Heart right ventricle (tissue), 16 donors: ENCODE measurements around the gene DNER. TPM values are rescaled to one million over a fixed set of nuclear protein-coding genes. Genes with fewer than 3 reads are reported as not detected.

Source experiments
- ATAC-seq, 8 donors: fragments of 200-7000 bp; cut with Tn5 transposase; one replicate each; pipeline ENCODE4 v1.9.1; 2020; ENCODE audit warnings: mild to moderate bottlenecking in 8 of 8, moderate library complexity in 8 of 8, moderate number of reproducible peaks in 1 of 8
- DNase-seq, 2 donors: peaks; one replicate each; pipeline ENCODE4 v3.0.0-alpha.2; 2020
- H3K27ac ChIP-seq, 10 donors: fragments of 200-600 bp; sonication (generic) in 2 of 10; one replicate each; pipeline versions ENCODE4 v1.5.0 to v1.8.0; 2020 to 2022; ENCODE audit warnings: mild to moderate bottlenecking in 3 of 10
- H3K27me3 ChIP-seq, 7 donors: fragments of 200-600 bp; one replicate each; pipeline ENCODE4 v1.8.0; 2021 to 2022; ENCODE audit warnings: mild to moderate bottlenecking in 2 of 7
- H3K36me3 ChIP-seq, 9 donors: fragments of 200-600 bp; sonication (generic) in 1 of 9; one replicate each; pipeline versions ENCODE4 v1.5.0 to v1.8.0; 2020 to 2022; ENCODE audit warnings: mild to moderate bottlenecking in 2 of 9
- H3K4me1 ChIP-seq, 9 donors: fragments of 200-600 bp; sonication (generic) in 1 of 9; one replicate each; pipeline versions ENCODE4 v1.5.0 to v1.8.0; 2020 to 2022; ENCODE audit warnings: mild to moderate bottlenecking in 4 of 9
- H3K4me3 ChIP-seq, 10 donors: fragments of 200-600 bp; sonication (generic) in 2 of 10; one replicate each; pipeline versions ENCODE4 v1.5.0 to v1.8.0; 2020 to 2022; ENCODE audit warnings: mild to moderate bottlenecking in 7 of 10, moderate library complexity in 2 of 10
- H3K9me3 ChIP-seq, 11 donors: fragments of 200-600 bp in 10 of 11; sonication (generic) in 2 of 11; one replicate each; pipeline versions ENCODE4 v1.5.0 to v1.8.0; 2013 to 2022; ENCODE audit warnings: mild to moderate bottlenecking in 2 of 11, control low read depth in 1 of 11, moderate library complexity in 1 of 11
- WGBS, 2 donors: extraction: QIAGEN DNeasy Blood & Tissue Kit; methylation state at CpG; one replicate each; pipeline ENCODE4 v1.1.7; 2013; ENCODE audit warnings: inconsistent platforms in 1 of 2; 5-methylcytosine and 5-hydroxymethylcytosine counted together
- intact Hi-C, 10 donors: fragments of 100-400 bp; cut with DNase I; formaldehyde crosslinking; loops; one replicate each; pipeline versions ENCODE4 v1.11.1 to v1.14.2; 2022
- polyA plus RNA-seq, 2 donors: library from polyadenylated mRNA; stranded (reverse); fragments of 200-250 nt; gene quantifications; one replicate each; pipeline ENCODE4 v1.2.3, GENCODE V29; 2013
- total RNA-seq, 10 donors: library from RNA; stranded (reverse); fragmentation: NEBNext Ultra II Directional in 3 of 10; extraction: Animal tissue kit (Norgen Biotek cat#: 25700) in 3 of 10; gene quantifications; one replicate each; pipeline versions ENCODE4 v1.2.1 to v1.2.4, GENCODE V29; 2021 to 2023
- TF ChIP-seq, protein P1 (sequence below), 9 donors: fragments of 200-600 bp; sonication (generic) in 2 of 9; IDR thresholded peaks; one replicate each; pipeline versions ENCODE4 v1.5.0 to v1.8.0; 2021 to 2022; ENCODE audit warnings: antibody characterized with exemption in 9 of 9, mild to moderate bottlenecking in 5 of 9, moderate library complexity in 1 of 9
- donor health status: Arrhythmogenic right ventricular cardiomyopathy.
- donor health status: ischemic (EF 13 %, LVEDD 7.1; RV severe dilation, severe dysfunction).
- donor health status: healthy with polysubstance abuse.
- donor health status: DM: no; HTN: yes; CAD: no.
- donor health status: DM: no; HTN: no; CAD: no.
- donor health status: ischemic (EF 25% LVEDD 6.9; RV normal size, moderate dysfunction).
- donor health status: ischemic (EF 25% LVEDD 5.7; RV mildly dilated, moderate dysfunction).
- donor health status: healthy.
- donor health status: DM: yes; HTN: yes; CAD: no.
- donor health status: Ischemic cardiomyopathy.
- donor health status: ischemic (EF 35%, LVEDD 5.7; RV mildly dilated, moderate dysfunction).
- donor health status: nonischemic (EF 11% LVEDD 7.7; RV severe dilation, severe dysfunction).
- donor health status: DM: yes; HTN: yes; CAD: no.
- donor health status: PGD.
- donor health status: ischemic (EF 29% LVEDD 5.4; RV normal size, mild dysfunction).
- donor health status: nonischemic (EF 23%, LVEDD 6.1; RV moderate dilation, normal function).

The DNER gene
- total and polyA plus RNA-seq, 12 donors: 0.13 to 1.8 (median 0.69) TPM; not detected in 2

DNA sequence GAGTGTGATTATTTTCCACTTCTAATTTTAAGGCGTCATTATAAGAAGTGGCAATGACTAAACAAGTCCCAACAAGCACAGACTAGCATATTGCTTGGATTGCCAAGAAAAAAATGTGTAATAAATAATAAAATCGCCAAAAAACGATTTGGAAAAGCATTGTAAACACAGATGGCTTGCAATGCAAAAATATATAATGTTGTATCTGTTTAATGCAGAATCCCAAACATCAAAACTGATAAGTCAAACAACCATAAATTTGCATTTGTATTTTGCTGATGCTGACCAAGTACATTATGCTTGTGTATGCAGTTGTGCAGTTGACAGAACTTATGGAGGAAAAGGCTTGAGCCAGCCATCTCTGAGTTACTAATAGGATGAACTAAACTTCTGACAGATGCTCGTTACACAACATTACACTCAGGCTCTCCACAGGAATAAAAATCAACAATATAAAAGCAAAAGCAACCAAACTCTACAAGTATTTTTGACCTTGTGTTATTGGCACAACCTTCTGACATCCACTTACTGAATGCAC is 68.1 kb downstream of the DNER start:
- no peak overlapping the region for H3K4me3 ChIP-seq
- no peak for ATAC-seq
- peaks cover 0 to 14% (median 4%) of the 10 kb centered on the region in 7 donors for H3K27me3 ChIP-seq
- no peak overlapping the region for H3K27ac ChIP-seq
- no peaks in the 10 kb centered on the region for H3K4me1 ChIP-seq
- intact Hi-C loops: no loop called here
- no peak for DNase-seq
- no peaks in the 10 kb centered on the region for H3K36me3 ChIP-seq
- TF ChIP-seq, protein P1, sequence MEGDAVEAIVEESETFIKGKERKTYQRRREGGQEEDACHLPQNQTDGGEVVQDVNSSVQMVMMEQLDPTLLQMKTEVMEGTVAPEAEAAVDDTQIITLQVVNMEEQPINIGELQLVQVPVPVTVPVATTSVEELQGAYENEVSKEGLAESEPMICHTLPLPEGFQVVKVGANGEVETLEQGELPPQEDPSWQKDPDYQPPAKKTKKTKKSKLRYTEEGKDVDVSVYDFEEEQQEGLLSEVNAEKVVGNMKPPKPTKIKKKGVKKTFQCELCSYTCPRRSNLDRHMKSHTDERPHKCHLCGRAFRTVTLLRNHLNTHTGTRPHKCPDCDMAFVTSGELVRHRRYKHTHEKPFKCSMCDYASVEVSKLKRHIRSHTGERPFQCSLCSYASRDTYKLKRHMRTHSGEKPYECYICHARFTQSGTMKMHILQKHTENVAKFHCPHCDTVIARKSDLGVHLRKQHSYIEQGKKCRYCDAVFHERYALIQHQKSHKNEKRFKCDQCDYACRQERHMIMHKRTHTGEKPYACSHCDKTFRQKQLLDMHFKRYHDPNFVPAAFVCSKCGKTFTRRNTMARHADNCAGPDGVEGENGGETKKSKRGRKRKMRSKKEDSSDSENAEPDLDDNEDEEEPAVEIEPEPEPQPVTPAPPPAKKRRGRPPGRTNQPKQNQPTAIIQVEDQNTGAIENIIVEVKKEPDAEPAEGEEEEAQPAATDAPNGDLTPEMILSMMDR (IDR thresholded peaks at IDR 0.05): no peak
- no peaks in the 10 kb centered on the region for H3K9me3 ChIP-seq
- 73 to 77% methylated on average over 4 of the region's 4 CpGs for WGBS, 2 donors

DNA sequence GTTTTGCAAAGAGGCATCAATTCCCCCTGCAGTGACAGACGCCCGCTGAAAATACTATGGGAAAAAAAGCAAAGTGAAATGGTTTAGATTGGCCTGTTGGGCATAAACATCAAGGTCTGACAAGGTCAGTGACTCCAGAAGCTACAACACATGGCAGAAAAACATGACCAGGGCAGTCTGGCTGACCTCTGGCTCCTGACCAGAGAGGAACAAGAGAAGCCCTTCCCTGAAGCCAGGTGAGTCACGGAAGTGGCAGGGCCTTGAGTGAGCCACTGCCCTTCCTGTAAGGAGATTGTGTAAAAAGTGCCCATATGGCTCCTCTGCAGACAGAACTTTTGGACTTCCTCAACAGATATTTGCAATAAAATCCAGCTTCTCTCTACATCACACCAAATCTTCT is 72.0 kb downstream of the DNER start:
- no peak overlapping the region for H3K4me3 ChIP-seq
- no peaks in the 10 kb centered on the region for H3K4me1 ChIP-seq
- peaks cover 0 to 6% (median 0%) of the 10 kb centered on the region in 7 donors for H3K27me3 ChIP-seq
- no peak overlapping the region for H3K27ac ChIP-seq
- no peaks in the 10 kb centered on the region for H3K36me3 ChIP-seq
- no peaks in the 10 kb centered on the region for H3K9me3 ChIP-seq
- 81 to 85% methylated on average over 3 of the region's 3 CpGs for WGBS, 2 donors
- DNase-seq: no peak
- TF ChIP-seq, protein P1 (IDR thresholded peaks at IDR 0.05): no peak
- no peak for ATAC-seq
- intact Hi-C loops: no loop called here

DNA sequence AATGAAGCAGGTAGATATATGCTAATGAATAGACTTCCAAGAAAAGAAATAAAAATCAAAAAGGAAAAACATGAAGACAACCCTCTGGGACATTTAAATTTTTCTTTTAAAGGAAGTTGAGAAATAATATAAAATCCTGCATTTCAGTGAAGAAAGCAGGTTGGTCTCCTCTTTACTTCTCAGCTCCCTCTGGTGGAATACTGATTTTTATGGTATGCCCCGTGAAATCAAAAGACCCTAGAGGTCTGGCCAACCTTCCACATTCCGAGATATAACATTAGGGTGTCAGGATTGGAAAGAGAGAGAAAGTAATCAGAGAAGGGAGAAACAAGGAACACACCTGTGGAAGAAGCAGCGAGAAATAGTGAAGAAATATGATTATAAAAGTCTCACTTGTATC is 72.7 kb downstream of the DNER start:
- Histone ChIP-seq H3K4me1 (no peaks in the 10 kb centered on the region), H3K27ac (no peak overlapping the region), H3K36me3 (no peaks in the 10 kb centered on the region), H3K9me3 (no peaks in the 10 kb centered on the region), H3K27me3 (peaks cover 0 to 6% (median 0%) of the 10 kb centered on the region in 7 donors), H3K4me3 (no peak overlapping the region)
- 54 to 56% methylated on average over 3 of the region's 3 CpGs for WGBS, 2 donors
- ATAC-seq: no peak
- TF ChIP-seq, protein P1 (IDR thresholded peaks at IDR 0.05): no peak
- DNase-seq: no peak
- intact Hi-C loops: no loop called here

DNA sequence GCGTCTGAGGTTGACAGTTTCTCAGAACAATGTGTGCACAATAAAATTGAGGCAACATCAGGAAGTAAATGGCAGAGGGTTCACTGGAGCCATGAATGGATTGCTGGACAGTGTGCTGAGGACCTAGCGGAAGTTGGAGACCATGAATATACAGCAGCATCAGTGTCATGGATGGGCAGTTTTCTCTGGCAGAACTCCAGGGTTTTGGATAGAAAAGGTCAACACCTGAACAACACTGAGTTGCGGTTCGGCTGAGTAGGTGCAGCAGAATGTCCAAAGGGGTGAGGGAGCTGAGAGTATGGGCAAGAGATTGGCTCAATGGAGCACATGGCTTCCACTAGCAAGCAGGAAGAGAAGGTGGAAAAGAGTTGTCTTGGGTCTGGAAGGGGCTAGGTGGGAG is 73.7 kb downstream of the DNER start:
- TF ChIP-seq, protein P1 (IDR thresholded peaks at IDR 0.05): no peak
- ATAC-seq (no peak), DNase-seq (no peak)
- intact Hi-C loops: no loop called here
- Histone ChIP-seq H3K9me3 (no peaks in the 10 kb centered on the region), H3K27ac (no peak overlapping the region), H3K4me3 (no peak overlapping the region), H3K36me3 (no peaks in the 10 kb centered on the region), H3K27me3 (peaks cover 0 to 7% (median 0%) of the 10 kb centered on the region in 7 donors), H3K4me1 (no peaks in the 10 kb centered on the region)
- 92 to 93% methylated on average over 4 of the region's 4 CpGs for WGBS, 2 donors
